H1 (cell line): Measurements from ENCODE around the gene DRD2. TPM values are rescaled to one million over a fixed set of nuclear protein-coding genes. Genes with fewer than 3 reads are reported as not detected.

Experiments
- CTCF ChIA-PET: fragments of 300-600 bp; sonication (Branson Sonifier 250); formaldehyde crosslinking; loops from one replicate; lab custom pipeline; 2021; ENCODE audit not compliant: partially characterized antibody; lab: Charles Lee
- POLR2A ChIA-PET: fragments of 300-600 bp; sonication (Branson Sonifier 250); formaldehyde crosslinking; loops from one replicate; lab custom pipeline; 2021; ENCODE audit warnings: inconsistent platforms; ENCODE audit not compliant: partially characterized antibody; lab: Charles Lee
- DNase-seq, 2 experiments: peaks; one replicate each; pipeline versions ENCODE4 v3.0.0 to v3.0.0-alpha.2; 2010 to 2022; ENCODE audit warnings: low spot score in 2 of 2, low read depth in 1 of 2, mixed read lengths in 1 of 2
- FAIRE-seq: peaks from 2 replicates; lab custom pipeline; 2011; peaks lifted over from hg19 to GRCh38; lab: Jason Lieb, UNC
- H2AFZ ChIP-seq: 2 replicates; pipeline ENCODE4 v1.8.1; 2012; ENCODE audit warnings: low read length, inconsistent platforms
- H2AK5ac ChIP-seq: 2 replicates; pipeline ENCODE4 v1.6.1; 2013; ENCODE audit warnings: low read depth, low read length
- H2BK120ac ChIP-seq: replicated peaks from 2 replicates; pipeline ENCODE3; 2013; ENCODE audit warnings: low read depth, low read length, inconsistent platforms
- H2BK12ac ChIP-seq: 2 replicates; pipeline ENCODE4 v1.6.1; 2013; ENCODE audit warnings: low read depth, low read length
- H2BK15ac ChIP-seq: 2 replicates; pipeline ENCODE4 v1.6.1; 2013; ENCODE audit warnings: low read length
- H2BK20ac ChIP-seq: 2 replicates; pipeline ENCODE4 v1.6.1; 2013; ENCODE audit warnings: low read length
- H2BK5ac ChIP-seq: 2 replicates; pipeline ENCODE4 v1.6.1; 2013; ENCODE audit warnings: low read depth, low read length
- H3K14ac ChIP-seq: 2 replicates; pipeline ENCODE4 v1.6.1; 2013; ENCODE audit warnings: inconsistent platforms; ENCODE audit not compliant: insufficient read length
- H3K18ac ChIP-seq: 2 replicates; pipeline ENCODE4 v1.6.1; 2013; ENCODE audit warnings: low read length; ENCODE audit errors: extremely low read depth
- H3K23ac ChIP-seq: 2 replicates; pipeline ENCODE4 v1.6.1; 2013; ENCODE audit warnings: inconsistent platforms; ENCODE audit not compliant: insufficient read length
- H3K23me2 ChIP-seq: 2 replicates; pipeline ENCODE4 v1.6.1; 2013; ENCODE audit warnings: low read depth, low read length
- H3K27ac ChIP-seq: 2 replicates; pipeline ENCODE4 v1.6.1; 2011; ENCODE audit warnings: low read depth, low read length, inconsistent platforms
- H3K27me3 ChIP-seq, 4 experiments: replicated peaks in 1 of 4; 1 replicate in 1 of 4; 2 replicates in 3 of 4; pipeline versions ENCODE4 v1.6.1 to v1.8.1; 2011 to 2013; ENCODE audit warnings: low read length in 3 of 4, mild to moderate bottlenecking in 3 of 4, inconsistent platforms in 2 of 4, mixed read lengths in 2 of 4, moderate library complexity in 1 of 4; ENCODE audit not compliant: control insufficient read depth in 3 of 4, insufficient read depth in 3 of 4; ENCODE audit errors: extremely low read depth in 1 of 4
- H3K36me3 ChIP-seq, 4 experiments: 2 replicates each; pipeline versions ENCODE4 v1.6.1 to v1.8.1; 2011 to 2013; ENCODE audit warnings: mild to moderate bottlenecking in 4 of 4, low read length in 3 of 4, moderate library complexity in 2 of 4, control low read depth in 1 of 4, inconsistent platforms in 1 of 4; ENCODE audit not compliant: insufficient read depth in 4 of 4, control insufficient read depth in 2 of 4
- H3K4ac ChIP-seq: replicated peaks from 2 replicates; pipeline ENCODE3; 2013; ENCODE audit warnings: low read length, low read depth, mixed read lengths, inconsistent platforms; ENCODE audit not compliant: insufficient read length
- H3K4me1 ChIP-seq, 4 experiments: replicated peaks in 1 of 4; 1 replicate in 1 of 4; 2 replicates in 3 of 4; pipeline versions ENCODE4 v1.6.1 to v1.8.1; 2011 to 2013; ENCODE audit warnings: low read length in 3 of 4, inconsistent platforms in 2 of 4, mixed read lengths in 1 of 4; ENCODE audit not compliant: insufficient read depth in 4 of 4, control insufficient read depth in 3 of 4
- H3K4me2 ChIP-seq, 2 experiments: 2 replicates each; pipeline versions ENCODE4 v1.6.1 to v1.8.1; 2011 to 2013; ENCODE audit warnings: low read depth in 2 of 2, low read length in 2 of 2, control low read depth in 1 of 2, inconsistent platforms in 1 of 2, mild to moderate bottlenecking in 1 of 2; ENCODE audit not compliant: insufficient read depth in 1 of 2
- H3K4me3 ChIP-seq, 4 experiments: fragments of 200-600, 300-600 bp in 1 of 4; sonication (generic), shearing (Covaris generic), sonication (Bioruptor Twin) in 1 of 4; 2 replicates each; pipeline versions ENCODE4 v1.5.1 to v1.8.1; 2011 to 2016; ENCODE audit warnings: low read length in 4 of 4, low read depth in 3 of 4, control low read depth in 2 of 4, inconsistent platforms in 2 of 4, mild to moderate bottlenecking in 2 of 4, mixed read lengths in 1 of 4, moderate library complexity in 1 of 4; ENCODE audit not compliant: insufficient read depth in 2 of 4; ENCODE audit errors: extremely low read depth in 1 of 4
- H3K56ac ChIP-seq: replicated peaks from 2 replicates; pipeline ENCODE3; 2013; ENCODE audit warnings: low read depth, mild to moderate bottlenecking, mixed read lengths, low read length, inconsistent platforms; ENCODE audit not compliant: insufficient read length
- H3K79me1 ChIP-seq: 2 replicates; pipeline ENCODE4 v1.6.1; 2013; ENCODE audit warnings: low read depth, low read length, control low read depth
- H3K79me2 ChIP-seq, 2 experiments: 2 replicates each; pipeline versions ENCODE4 v1.6.1 to v1.8.1; 2012 to 2013; ENCODE audit warnings: low read length in 2 of 2, mild to moderate bottlenecking in 2 of 2, inconsistent platforms in 1 of 2; ENCODE audit not compliant: insufficient read depth in 2 of 2, control insufficient read depth in 1 of 2
- H3K9ac ChIP-seq, 4 experiments: replicated peaks in 1 of 4; 1 replicate in 1 of 4; 2 replicates in 3 of 4; pipeline versions ENCODE4 v1.6.1 to v1.8.1; 2011 to 2013; ENCODE audit warnings: low read depth in 3 of 4, low read length in 3 of 4, control low read depth in 2 of 4, mild to moderate bottlenecking in 2 of 4, moderate library complexity in 2 of 4, inconsistent platforms in 1 of 4; ENCODE audit errors: extremely low read depth in 1 of 4
- H3K9me3 ChIP-seq, 2 experiments: 2 replicates each; pipeline versions ENCODE4 v1.6.1 to v1.8.1; 2012 to 2013; ENCODE audit warnings: mild to moderate bottlenecking in 2 of 2, moderate library complexity in 2 of 2, control low read depth in 1 of 2, inconsistent platforms in 1 of 2, low read depth in 1 of 2, low read length in 1 of 2, mixed read lengths in 1 of 2; ENCODE audit not compliant: insufficient read depth in 2 of 2
- H4K20me1 ChIP-seq, 2 experiments: replicated peaks in 1 of 2; 2 replicates each; pipeline versions ENCODE3 to v1.8.1; 2011 to 2013; ENCODE audit warnings: inconsistent platforms in 2 of 2, low read length in 2 of 2, mild to moderate bottlenecking in 1 of 2; ENCODE audit not compliant: insufficient read depth in 2 of 2, control insufficient read depth in 1 of 2
- H4K5ac ChIP-seq: 2 replicates; pipeline ENCODE4 v1.6.1; 2013; ENCODE audit warnings: low read length, low read depth, mixed read lengths, inconsistent platforms; ENCODE audit not compliant: insufficient read length
- H4K8ac ChIP-seq: 2 replicates; pipeline ENCODE4 v1.8.0; 2013; ENCODE audit warnings: mild to moderate bottlenecking, moderate library complexity, low read length, inconsistent platforms; ENCODE audit not compliant: insufficient read depth; ENCODE audit errors: extremely low read depth
- H4K91ac ChIP-seq: replicated peaks from 2 replicates; pipeline ENCODE3; 2013; ENCODE audit warnings: low read length, mixed read lengths, inconsistent platforms; ENCODE audit not compliant: insufficient read length
- ASH2L ChIP-seq: fragments of 200-600, 300-600 bp; sonication (generic); IDR thresholded peaks from one replicate; pipeline ENCODE4 v1.7.1; 2017; ENCODE audit warnings: low read length
- BCL11A ChIP-seq, 2 experiments: IDR thresholded peaks; one replicate each; pipeline ENCODE4 v1.6.1; 2011; ENCODE audit warnings: low read depth in 2 of 2, low read length in 2 of 2, mild to moderate bottlenecking in 2 of 2
- CBX8 ChIP-seq: fragments of 300-800, 300-1000 bp; sonication (generic); IDR thresholded peaks from 2 replicates; pipeline ENCODE4 v1.7.1; 2016; ENCODE audit warnings: low read depth, low read length, borderline replicate concordance
- CREB1 ChIP-seq: IDR thresholded peaks from 2 replicates; pipeline ENCODE4 v1.6.1; 2012; ENCODE audit warnings: inconsistent platforms
- FOSL1 ChIP-seq: IDR thresholded peaks from 2 replicates; pipeline ENCODE4 v1.6.1; 2011; ENCODE audit warnings: mild to moderate bottlenecking, low read depth, low read length, moderate library complexity; ENCODE audit not compliant: insufficient read depth
- HDAC6 ChIP-seq: IDR thresholded peaks from one replicate; pipeline ENCODE4 v1.7.1; 2012; ENCODE audit warnings: low read depth, mild to moderate bottlenecking, inconsistent platforms, low read length, moderate library complexity
- KDM1A ChIP-seq: fragments of 200-600, 300-600 bp; sonication (generic); IDR thresholded peaks from 2 replicates; pipeline ENCODE4 v1.7.1; 2016; ENCODE audit warnings: mild to moderate bottlenecking, low read length, borderline replicate concordance
- POLR2AphosphoS5 ChIP-seq: IDR thresholded peaks from 2 replicates; pipeline ENCODE4 v1.6.1; 2011; ENCODE audit warnings: low read depth, low read length
- SAP30 ChIP-seq: fragments of 300-600 bp; sonication (generic); IDR thresholded peaks from 2 replicates; pipeline ENCODE4 v1.7.1; 2012; ENCODE audit warnings: low read length, moderate library complexity, mild to moderate bottlenecking, inconsistent platforms; ENCODE audit not compliant: insufficient read depth, insufficient replicate concordance
- SP4 ChIP-seq: IDR thresholded peaks from 2 replicates; pipeline ENCODE4 v1.6.1; 2012; ENCODE audit warnings: low read length, inconsistent platforms
- YY1 ChIP-seq: IDR thresholded peaks from 2 replicates; pipeline ENCODE4 v1.6.1; 2011; ENCODE audit warnings: low read depth, mild to moderate bottlenecking, low read length
- WGBS, 2 experiments: shearing (Covaris generic) in 1 of 2; methylation state at CpG; one replicate each; pipeline versions ENCODE4 v1.1.6 to v1.1.7; 2013 to 2015; ENCODE audit warnings: low lambda C conversion rate in 2 of 2, mixed read lengths in 2 of 2, inconsistent platforms in 1 of 2, low coverage in 1 of 2, missing lambda C conversion rate in 1 of 2; ENCODE audit not compliant: insufficient replicate concordance in 2 of 2, insufficient coverage in 1 of 2, insufficient read length in 1 of 2; ENCODE audit errors: extremely low coverage in 1 of 2, missing lambda C conversion rate in 1 of 2; 5-methylcytosine and 5-hydroxymethylcytosine counted together
- polyA plus RNA-seq, 7 experiments: library from polyadenylated mRNA; depleted of rRNA in 3 of 7; stranded (reverse) in 5 of 7; unstranded in 2 of 7; fragments of >200 nt in 5 of 7; fragments of 200-250 nt in 2 of 7; gene quantifications; 1 replicate in 5 of 7; 2 replicates in 1 of 7; 4 replicates in 1 of 7; pipeline versions ENCODE4 v1.2.1 to v1.2.3, GENCODE V29; 2011 to 2013; ENCODE audit warnings: missing spikeins in 2 of 7, mixed read lengths in 2 of 7
- total RNA-seq: library from RNA; stranded (reverse); fragmentation: NEBNext Ultra II Directional; extraction: Animal tissue kit (Norgen Biotek cat#: 25700); gene quantifications from 2 replicates; pipeline ENCODE4 v1.2.1, GENCODE V29; 2021
- TF ChIP-seq, protein P1 (sequence below): IDR thresholded peaks from 2 replicates; pipeline ENCODE4 v1.6.1; 2011; ENCODE audit warnings: low read depth, mild to moderate bottlenecking, low read length; ENCODE audit not compliant: insufficient read depth

Gene DRD2
- total and polyA plus RNA-seq, 2 of the 8 experiments (the other 6 are each of a cell fraction or from before 2014, with no cell fraction given): 0.26 to 0.41 TPM

DNA sequence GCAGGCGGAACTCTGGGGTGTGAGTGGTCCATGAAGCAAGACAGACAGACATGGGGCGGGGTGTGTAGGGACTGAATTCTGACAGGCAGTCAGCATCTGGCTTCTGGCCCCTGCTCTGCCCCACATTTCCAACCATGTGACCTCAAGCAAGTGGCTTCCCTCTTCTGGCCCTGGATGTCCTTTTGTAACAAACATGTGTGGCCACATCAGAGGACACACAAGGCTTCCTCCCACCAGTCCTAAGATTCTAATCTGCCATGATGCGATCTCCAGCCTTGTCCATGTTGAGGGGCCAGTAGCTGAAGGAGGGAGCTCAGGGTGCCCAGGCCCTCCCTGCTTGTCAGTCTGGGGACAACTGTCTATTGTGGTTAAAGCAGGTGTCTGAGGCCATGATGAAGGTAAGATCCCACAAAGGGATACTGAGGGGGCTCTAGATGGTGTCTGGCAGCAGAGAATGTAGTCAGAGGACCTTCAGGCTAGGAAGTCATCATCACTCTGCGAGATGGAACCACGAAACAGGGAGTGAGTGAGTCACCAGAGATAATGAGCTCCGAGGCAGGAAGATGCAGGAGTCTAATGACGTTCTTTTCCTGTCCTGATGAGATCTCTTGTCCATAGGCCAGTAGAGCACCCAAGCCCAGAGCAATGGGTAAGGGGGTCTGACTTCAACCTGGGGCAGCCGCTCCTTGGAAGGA is 27.4 kb downstream of the DRD2 start:
- Histone ChIP-seq H2BK12ac (no peak overlapping the region), H3K36me3 (no peaks in the 10 kb centered on the region), H3K4me2 (no peak overlapping the region), H3K79me2 (no peaks in the 10 kb centered on the region), H4K8ac (no peak overlapping the region), H2AK5ac (no peak overlapping the region), H4K5ac (no peak overlapping the region), H2BK20ac (no peak overlapping the region), H2BK5ac (no peak overlapping the region), H3K4me1 (no peaks in the 10 kb centered on the region), H2BK120ac (no peak overlapping the region), H3K9me3 (no peaks in the 10 kb centered on the region), H3K56ac (no peak overlapping the region), H3K23me2 (no peaks in the 10 kb centered on the region), H3K27me3 (0 out of 7 replicates have a peak, but pooled peaks cover 0 to 2% (median 0%) of the 10 kb centered on the region in 4 experiments), H3K79me1 (no peaks in the 10 kb centered on the region), H3K23ac (no peak overlapping the region), H3K4me3 (no peak overlapping the region), H2AFZ (no peak overlapping the region), H4K20me1 (no peaks in the 10 kb centered on the region), H3K14ac (no peak overlapping the region), H3K4ac (no peak overlapping the region), H4K91ac (no peak overlapping the region), H3K18ac (no peak overlapping the region), H3K9ac (no peak overlapping the region), H3K27ac (no peak overlapping the region), H2BK15ac (no peak overlapping the region)
- no peak for DNase-seq
- FAIRE-seq: no peak
- POLR2A ChIA-PET: no interaction called here
- 88% methylated on average over 8 of the region's 8 CpGs; no CpG with 5 or more reads in 1 of the 2 experiments for WGBS, 2 experiments
- CTCF ChIA-PET: interaction anchor here (0.7 to 1.6 kb wide), 4 partner anchors 10 to 774 kb away, joined by 3 to 4 read pairs (median 3); no protein-coding TSS in a partner anchor
- no peak for TF ChIP-seq KDM1A
- TF ChIP-seq CREB1: no peak
- TF ChIP-seq, protein P1, sequence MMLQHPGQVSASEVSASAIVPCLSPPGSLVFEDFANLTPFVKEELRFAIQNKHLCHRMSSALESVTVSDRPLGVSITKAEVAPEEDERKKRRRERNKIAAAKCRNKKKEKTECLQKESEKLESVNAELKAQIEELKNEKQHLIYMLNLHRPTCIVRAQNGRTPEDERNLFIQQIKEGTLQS: no peak
- no peak for TF ChIP-seq CBX8
- no peak for TF ChIP-seq BCL11A (IDR thresholded peaks at IDR 0.05; ENCODE audit: low read depth in 2 of 2, low read length in 2 of 2)
- no peak for TF ChIP-seq SP4
- no peak for TF ChIP-seq POLR2AphosphoS5
- TF ChIP-seq YY1: no peak
- TF ChIP-seq SAP30: no peak
- TF ChIP-seq HDAC6: no peak
- TF ChIP-seq ASH2L: no peak
- TF ChIP-seq FOSL1: no peak
